Ovary (tissue), 9 donors: ENCODE data around the gene CDK5RAP2. TPM values are rescaled to one million over a fixed set of nuclear protein-coding genes. Genes with fewer than 3 reads are reported as not detected.

Source experiments
- DNase-seq, 5 donors: peaks; one replicate each; pipeline ENCODE4 v3.0.0-alpha.2; 2019 to 2020
- H3K27ac ChIP-seq, 2 donors: fragments of 200-600 bp; one replicate each; pipeline versions ENCODE4 v1.5.1 to v1.8.0; 2019 to 2022
- H3K27me3 ChIP-seq: fragments of 200-600 bp; one replicate; pipeline ENCODE4 v1.8.0; 2022
- H3K36me3 ChIP-seq: fragments of 200-600 bp; sonication (generic); one replicate; pipeline ENCODE4 v1.5.1; 2019
- H3K4me1 ChIP-seq: one replicate; pipeline ENCODE4 v1.8.1; 2013; ENCODE audit warnings: mild to moderate bottlenecking, moderate library complexity; ENCODE audit not compliant: insufficient read depth
- H3K4me3 ChIP-seq: fragments of 200-600 bp; sonication (generic); one replicate; pipeline ENCODE4 v1.5.1; 2017
- H3K9me3 ChIP-seq, 2 donors: fragments of 200-600 bp in 1 of 2; sonication (generic) in 1 of 2; one replicate each; pipeline versions ENCODE4 v1.5.1 to v1.8.1; 2013 to 2019; ENCODE audit warnings: mild to moderate bottlenecking in 1 of 2, moderate library complexity in 1 of 2
- CTCF ChIP-seq, 3 donors: fragments of 450-650 bp in 2 of 3; fragments of 200-600 bp in 1 of 3; IDR thresholded peaks; one replicate each; pipeline versions ENCODE4 v1.5.1 to v1.8.0; 2016 to 2022; ENCODE audit warnings: antibody characterized with exemption in 3 of 3, mild to moderate bottlenecking in 1 of 3
- EP300 ChIP-seq: sonication (generic); formaldehyde crosslinking; IDR thresholded peaks from one replicate; pipeline ENCODE4 v1.6.1; 2017; ENCODE audit warnings: antibody characterized with exemption
- POLR2A ChIP-seq: fragments of 450-650 bp; IDR thresholded peaks from one replicate; pipeline ENCODE4 v1.6.1; 2017; ENCODE audit warnings: antibody characterized with exemption, mild to moderate bottlenecking, moderate library complexity
- WGBS, 3 donors: extraction: QIAGEN DNeasy Blood & Tissue Kit in 1 of 3; methylation state at CpG; one replicate each; pipeline versions ENCODE4 v1.1.5 to v1.1.7; 2013 to 2017; 5-methylcytosine and 5-hydroxymethylcytosine counted together
- intact Hi-C, 4 donors: fragments of 100-400 bp; cut with DNase I; formaldehyde crosslinking; loops; one replicate each; pipeline versions ENCODE4 v1.11.0 to v1.15.1; 2022 to 2023
- polyA plus RNA-seq, 2 donors: library from polyadenylated mRNA; stranded (reverse); fragments of 200-250 nt in 1 of 2; fragments of 350-450 nt in 1 of 2; fragmentation: Illumina TruSeq in 1 of 2; extraction: RNeasy Lipid Tissue Mini Kit (QIAGEN cat#74804) in 1 of 2; gene quantifications; one replicate each; pipeline ENCODE4 v1.2.3, GENCODE V29; 2013 to 2014
- total RNA-seq, 7 donors: library from RNA; depleted of rRNA in 2 of 7; stranded (reverse); fragments of >200 nt in 2 of 7; fragmentation: NEBNext Ultra II Directional in 3 of 7; extraction: Animal tissue kit (Norgen Biotek cat#: 25700) in 3 of 7; gene quantifications; one replicate each; pipeline versions ENCODE4 v1.1.0 to v1.2.4, GENCODE V29; 2016 to 2023
- donor health status: DM: no; HTN: no; CAD: no; lungs with moderate emphysema.
- donor health status: DM: no; HTN: no; CAD: no.
- donor health status: Bipolar disorder and iron deficiency.
- donor health status: DM: yes; HTN: yes; CAD: no.
- donor health status: DM: no; HTN: no; CAD: no.
- donor health status: DM: yes; HTN: yes; CAD: no.

Gene CDK5RAP2
- total and polyA plus RNA-seq, 9 donors: 30.8 to 61.1 (median 44.7) TPM

- TF ChIP-seq POLR2A: no peak
- TF ChIP-seq EP300: no peak
- TF ChIP-seq CTCF (IDR thresholded peaks at IDR 0.05): no peak
- Histone ChIP-seq H3K4me3 (no peak overlapping the region), H3K27ac (no peak overlapping the region), H3K9me3 (no peaks in the 10 kb centered on the region), H3K27me3 (no peaks in the 10 kb centered on the region), H3K36me3 (no peaks in the 10 kb centered on the region), H3K4me1 (no peaks in the 10 kb centered on the region)
- intact Hi-C loops: no loop called here
- no peak for DNase-seq
- 92 to 93% (median 93%) methylated on average over 6 of the region's 6 CpGs for WGBS, 3 donors
Measured at GRCh38 chr9:120536094-120536493, 43.9 kb downstream of the CDK5RAP2 start.

- DNase-seq: no peak
- intact Hi-C loops: no loop called here
- no peak overlapping the region for H3K27ac ChIP-seq
- 75 to 92% (median 77%) methylated on average over 2 of the region's 2 CpGs for WGBS, 3 donors
- H3K4me3 ChIP-seq: no peak overlapping the region
- H3K9me3 ChIP-seq: no peaks in the 10 kb centered on the region
- H3K27me3 ChIP-seq: no peaks in the 10 kb centered on the region
- TF ChIP-seq POLR2A (no peak), CTCF (IDR thresholded peaks at IDR 0.05) (no peak), EP300 (no peak)
- no peaks in the 10 kb centered on the region for H3K4me1 ChIP-seq
- no peaks in the 10 kb centered on the region for H3K36me3 ChIP-seq
Measured at GRCh38 chr9:120534266-120534665, 45.7 kb downstream of the CDK5RAP2 start.

GRCh38 chr9:120532891-120533290 is 47.1 kb downstream of the CDK5RAP2 start:
- H3K4me3 ChIP-seq: no peak overlapping the region
- H3K4me1 ChIP-seq: no peaks in the 10 kb centered on the region
- no peaks in the 10 kb centered on the region for H3K27me3 ChIP-seq
- no peaks in the 10 kb centered on the region for H3K9me3 ChIP-seq
- no peak for DNase-seq
- no peaks in the 10 kb centered on the region for H3K36me3 ChIP-seq
- intact Hi-C loops: no loop called here
- no peak overlapping the region for H3K27ac ChIP-seq
- TF ChIP-seq EP300 (no peak), POLR2A (no peak), CTCF (IDR thresholded peaks at IDR 0.05) (no peak)
- WGBS, 3 donors: 88 to 91% (median 88%) methylated on average over 10 of the region's 10 CpGs

GRCh38 chr9:120532475-120532874 is 47.5 kb downstream of the CDK5RAP2 start:
- Histone ChIP-seq H3K4me3 (no peak overlapping the region), H3K36me3 (no peaks in the 10 kb centered on the region), H3K27me3 (no peaks in the 10 kb centered on the region), H3K27ac (no peak overlapping the region), H3K9me3 (no peaks in the 10 kb centered on the region), H3K4me1 (no peaks in the 10 kb centered on the region)
- no peak for DNase-seq
- WGBS, 3 donors: 69 to 76% (median 75%) methylated on average over 6 of the region's 6 CpGs
- intact Hi-C loops: no loop called here
- no peak for TF ChIP-seq CTCF (IDR thresholded peaks at IDR 0.05)
- no peak for TF ChIP-seq EP300
- TF ChIP-seq POLR2A: no peak
